Stimulated activated CD4-positive, alpha-beta T cell treated with anti-CD3 and anti-CD28 coated beads, Interleukin-1b, Interleukin-23, amount 100 ng/mL, for 48 hours (primary cell): ENCODE results near the gene ZBTB46.

Experiments
- DNase-seq: peaks from one replicate; pipeline ENCODE4 v3.0.0-alpha.2; 2020

ZBTB46 gene

DNA sequence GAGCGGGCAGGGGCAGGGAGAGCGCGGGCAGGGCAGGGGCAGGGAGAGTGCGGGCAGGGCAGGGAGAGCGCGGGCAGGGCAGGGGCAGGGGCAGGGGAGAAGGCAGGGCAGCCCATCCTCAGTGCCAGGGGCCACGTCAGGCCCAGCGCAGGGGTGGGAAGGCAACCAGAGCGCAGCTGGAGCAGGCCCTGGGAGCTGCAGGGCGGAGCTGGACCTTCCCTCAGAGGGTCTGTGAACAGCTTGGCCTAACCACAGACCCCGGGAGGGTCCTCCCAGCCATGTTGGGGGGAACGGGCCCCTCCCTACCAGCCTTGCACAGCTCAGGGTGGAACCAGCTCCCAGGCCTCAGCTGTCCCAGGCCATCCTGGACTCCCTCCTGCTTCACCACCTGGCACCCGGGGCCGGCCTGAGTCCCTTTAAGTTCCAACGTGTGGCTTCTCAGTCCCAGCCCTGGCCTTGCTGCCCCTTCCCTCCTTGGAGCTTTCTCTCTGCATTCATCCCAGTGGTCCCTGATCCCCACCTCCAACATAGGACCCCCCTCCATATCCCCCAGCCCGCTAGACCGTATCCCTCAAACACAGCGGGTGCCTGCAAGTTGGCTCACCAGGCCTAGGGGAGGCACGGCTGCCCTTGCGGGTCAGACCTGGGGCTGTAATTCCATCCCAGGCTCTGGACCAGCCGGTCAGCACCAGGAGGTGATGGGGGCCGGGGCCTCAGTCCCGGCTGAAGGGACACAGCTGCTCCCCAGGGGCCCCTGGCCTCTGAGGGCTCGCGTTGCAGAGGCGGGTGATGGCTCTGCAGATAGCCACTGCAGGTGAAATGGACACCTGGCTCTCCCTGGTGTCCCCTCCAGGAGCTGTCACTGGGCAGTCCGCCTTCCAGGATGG is 5.6 kb upstream of the ZBTB46 start:
- no peak for DNase-seq

DNA sequence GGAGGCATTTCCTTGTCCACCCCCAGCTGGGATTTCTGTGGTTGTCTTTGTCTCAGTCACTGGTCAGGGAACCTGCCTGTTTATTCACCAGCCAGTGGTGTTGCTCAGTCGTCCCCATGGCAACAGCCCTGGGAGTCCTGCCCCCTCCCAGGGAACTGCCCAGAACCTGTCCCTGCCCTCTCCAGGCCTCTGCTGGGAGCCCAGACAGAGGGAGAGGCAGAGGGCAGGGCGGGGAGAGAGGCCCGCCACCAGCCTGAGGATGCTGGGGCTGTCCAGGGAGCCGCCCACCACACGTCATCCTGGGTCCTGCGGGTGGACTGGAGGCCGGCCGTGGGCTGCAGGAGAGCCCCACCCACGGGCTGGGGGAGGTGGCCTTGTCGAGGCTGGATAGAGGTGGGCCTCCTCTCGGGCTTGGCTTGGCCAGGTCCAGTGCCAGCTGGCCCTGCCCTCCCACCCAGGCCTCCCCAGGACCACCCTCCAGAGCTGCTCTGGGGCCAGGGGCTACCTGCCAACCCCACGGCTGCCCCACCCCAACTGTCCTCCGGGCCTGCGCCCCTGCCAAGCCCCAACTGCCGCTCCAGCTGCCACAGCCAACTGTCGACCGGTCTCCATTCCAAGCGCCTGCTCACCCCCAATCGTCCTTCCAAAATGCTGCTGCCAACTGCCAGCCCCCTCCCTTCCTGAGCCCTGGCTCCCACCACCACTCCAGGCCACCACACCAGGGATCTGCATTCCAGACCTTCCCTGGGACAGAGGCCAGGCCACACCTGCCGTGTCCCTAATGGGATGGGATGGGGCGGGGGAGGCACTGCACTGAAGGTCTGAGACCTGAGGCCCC is 4.2 kb upstream of the ZBTB46 start:
- no peak for DNase-seq

DNA sequence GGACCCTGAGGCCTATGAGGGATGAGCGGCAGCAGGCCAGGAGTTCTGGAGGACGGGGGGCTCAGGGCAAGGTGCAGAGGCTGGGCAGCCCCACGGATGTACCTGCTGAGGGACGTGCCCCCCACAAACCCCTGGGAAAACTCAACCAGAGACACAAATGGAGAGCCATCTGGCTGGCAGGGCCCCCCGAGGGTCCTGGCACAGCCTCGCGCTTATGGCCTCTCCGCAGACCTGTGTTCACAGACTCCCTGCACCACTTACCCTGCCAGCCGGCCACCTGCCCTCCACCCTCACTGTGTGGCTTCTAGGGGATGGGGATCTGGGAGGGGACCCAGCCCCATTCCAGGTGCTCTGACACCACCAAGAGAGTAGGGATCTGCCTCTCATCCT is 3.4 kb upstream of the ZBTB46 start:
- no peak for DNase-seq

DNA sequence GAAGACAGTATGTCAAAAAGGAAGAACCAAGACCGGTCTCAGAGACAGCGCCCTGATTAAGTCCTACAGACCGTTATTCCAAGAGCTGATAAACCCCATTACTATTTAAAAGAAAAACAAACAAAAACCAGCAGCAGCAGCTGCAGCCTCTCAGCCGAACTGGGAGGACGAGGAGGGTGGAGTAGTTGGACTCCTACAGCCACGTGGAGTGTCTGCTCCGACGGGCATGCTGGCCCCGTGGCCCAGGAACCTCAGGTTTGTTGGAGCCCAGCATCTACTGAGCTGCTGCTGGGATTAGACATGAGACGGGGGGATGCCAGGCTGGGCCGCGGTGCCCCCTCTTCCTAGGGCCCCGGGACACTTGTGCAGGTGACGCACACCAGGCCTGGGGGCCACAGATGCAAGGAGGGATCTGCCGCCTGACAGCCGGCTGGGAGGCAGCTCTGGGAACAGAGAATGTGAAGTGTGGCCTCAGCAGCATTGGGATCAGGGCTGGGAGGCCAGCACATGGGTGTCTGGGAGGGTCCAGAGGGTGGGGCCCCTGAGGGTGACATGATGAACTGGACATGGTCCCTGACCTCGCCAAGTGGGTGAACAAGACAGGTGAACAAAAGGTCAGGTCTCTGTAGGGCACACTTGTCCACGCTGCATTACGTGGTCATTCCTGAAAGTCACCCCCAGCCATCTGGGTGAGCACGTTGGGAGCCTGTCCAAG is 2.9 kb upstream of the ZBTB46 start:
- no peak for DNase-seq

DNA sequence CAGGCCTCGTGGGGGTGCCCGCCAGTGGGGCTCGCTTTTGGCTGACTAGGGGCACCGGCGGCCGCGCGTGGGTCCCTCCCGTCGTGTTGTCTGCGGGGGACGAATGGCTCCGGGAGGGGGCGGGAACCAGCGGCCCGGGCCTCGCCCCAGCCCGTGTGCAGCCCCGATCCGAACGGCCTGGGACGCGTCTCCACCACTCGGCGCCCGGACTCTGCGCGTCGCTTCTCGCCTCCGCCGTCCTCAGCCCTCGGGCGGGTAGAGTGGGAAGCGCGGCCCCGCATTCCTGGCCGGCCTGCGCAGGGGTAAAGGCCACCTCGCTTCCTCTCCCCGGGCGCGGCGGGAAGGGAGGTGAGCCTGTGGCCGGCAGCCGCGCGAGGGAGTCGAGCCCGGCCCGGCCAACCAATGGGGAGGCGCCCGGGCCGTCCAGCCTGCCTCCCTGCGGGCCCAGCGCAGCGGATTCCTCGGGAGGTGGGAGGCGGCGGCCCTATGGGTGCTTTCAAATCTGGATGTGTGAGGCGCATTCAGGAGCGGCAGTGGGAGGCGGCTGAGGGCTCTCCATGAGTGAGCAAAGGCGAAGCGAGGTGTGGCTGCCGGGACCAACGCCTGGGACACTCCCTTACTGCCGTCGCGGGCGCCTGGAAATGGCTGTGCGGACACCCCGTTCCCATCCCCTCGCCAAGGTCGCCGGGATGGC is 1.1 kb upstream of the ZBTB46 start:
- DNase-seq = no peak

DNA sequence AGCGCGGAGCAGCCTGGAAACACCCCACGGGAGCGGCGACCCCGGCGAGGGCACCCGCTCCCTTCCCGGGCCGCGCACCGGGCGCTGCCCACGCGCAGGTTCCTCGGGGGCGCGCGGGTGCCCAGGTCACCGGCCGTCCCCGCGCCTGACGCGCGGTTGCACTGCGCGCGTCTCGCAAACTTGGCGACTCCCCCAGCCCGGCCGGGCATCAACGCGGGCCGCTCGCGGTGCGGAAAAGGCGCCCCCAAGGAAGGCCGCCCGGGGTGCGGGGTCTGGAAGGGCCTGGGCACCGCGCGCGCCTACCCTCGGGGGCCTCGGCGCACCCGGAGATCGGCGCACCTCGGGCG is 555 bp upstream of the ZBTB46 start:
- DNase-seq = no peak

DNA sequence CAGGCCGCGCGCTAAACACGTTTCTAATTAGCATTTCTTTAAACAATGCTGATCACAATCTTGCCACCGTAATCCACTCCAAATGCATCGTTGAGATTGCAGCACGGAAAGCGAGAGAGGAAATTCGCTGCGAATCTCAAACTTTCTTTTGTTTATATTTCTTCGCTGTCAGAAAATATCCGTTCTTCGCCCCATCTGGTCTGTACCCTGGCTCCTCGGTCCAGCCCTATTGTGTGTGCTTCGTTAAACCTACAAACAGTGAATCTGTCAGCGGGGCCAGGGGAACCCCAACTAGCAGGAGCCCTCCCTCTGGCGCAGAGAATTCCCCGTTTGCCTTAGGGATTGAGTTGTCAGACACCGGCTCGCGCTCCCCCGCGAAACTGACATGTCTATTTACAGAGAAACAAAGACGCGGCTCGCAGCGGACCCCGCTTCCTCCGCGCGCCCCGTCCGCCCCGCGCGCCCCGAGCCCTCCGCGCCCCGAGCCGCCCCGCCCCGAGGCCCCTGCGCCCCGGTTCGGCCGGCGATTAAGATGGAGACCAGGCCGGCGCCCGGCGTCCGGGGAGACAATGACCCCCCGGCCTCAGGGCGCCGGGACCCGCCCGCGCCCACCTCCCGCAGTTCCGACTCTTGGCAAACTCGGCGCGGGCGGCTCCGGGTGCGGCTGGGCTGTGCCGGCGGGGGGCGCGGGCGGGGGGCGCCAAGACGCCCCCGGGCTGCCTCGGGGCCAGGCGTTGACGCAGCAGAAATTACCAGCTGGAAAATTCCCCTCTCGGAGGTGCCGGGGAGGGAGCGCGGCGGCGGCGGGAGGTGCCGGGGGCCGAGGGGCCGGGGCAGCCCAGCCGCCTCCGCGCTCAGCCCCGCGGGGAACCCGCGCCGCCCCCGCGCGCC is 874 bp downstream of the ZBTB46 start:
- DNase-seq = no peak

DNA sequence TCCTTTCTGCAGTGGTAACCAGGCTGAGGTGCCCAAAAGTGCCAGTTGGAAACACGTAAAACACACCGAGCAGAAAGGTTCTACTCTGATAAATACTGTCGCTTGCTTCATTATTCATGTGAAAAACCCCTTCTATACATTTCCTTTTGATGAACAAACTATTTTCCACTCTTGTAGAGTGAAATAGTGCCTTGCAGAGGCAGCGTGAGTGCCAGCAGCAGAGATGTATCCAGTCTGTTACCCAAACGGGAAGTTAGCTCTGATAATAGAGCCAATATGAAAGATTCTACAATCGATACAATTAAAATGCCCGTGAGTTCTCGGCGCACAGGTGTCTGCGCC is 1.5 kb downstream of the ZBTB46 start:
- no peak for DNase-seq

DNA sequence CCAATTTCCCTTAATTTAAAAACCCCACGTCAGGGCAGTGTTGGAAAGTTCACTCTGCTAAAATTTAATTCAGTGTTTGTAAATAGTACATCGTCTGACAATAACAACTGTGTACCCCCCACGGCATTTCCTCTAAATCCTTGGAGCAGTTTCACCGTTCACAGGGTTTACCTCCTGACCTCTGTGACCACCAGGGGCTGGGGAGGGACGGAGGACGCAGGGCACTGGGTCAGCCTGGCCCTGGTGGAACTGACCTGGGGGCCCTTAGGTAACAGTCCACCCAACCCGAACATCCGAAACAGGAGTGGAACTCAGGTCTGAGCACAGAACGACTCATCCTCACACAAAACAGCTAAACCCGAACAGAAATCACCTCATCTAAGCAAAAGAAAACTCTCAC is 2.1 kb downstream of the ZBTB46 start:
- no peak for DNase-seq

DNA sequence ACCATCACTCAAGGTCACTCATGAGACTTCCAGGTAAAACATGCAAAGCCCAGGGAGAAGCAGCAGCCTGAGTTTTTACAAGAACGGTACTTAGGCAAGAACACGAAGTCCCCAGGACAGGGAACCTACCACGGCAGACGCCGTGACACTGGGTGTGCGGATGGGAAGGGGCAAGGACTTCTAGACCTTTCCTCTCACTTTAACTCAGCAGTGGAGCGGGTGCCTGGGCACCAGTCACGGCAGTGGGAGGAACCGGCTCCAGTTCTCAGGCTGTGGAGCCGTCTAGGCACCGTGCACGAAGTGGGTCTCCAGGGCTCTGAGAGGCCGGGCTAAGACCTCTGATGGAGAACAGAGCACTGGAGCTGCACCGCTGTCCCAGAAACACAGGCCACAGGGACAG is 2.5 kb downstream of the ZBTB46 start:
- DNase-seq = no peak

DNA sequence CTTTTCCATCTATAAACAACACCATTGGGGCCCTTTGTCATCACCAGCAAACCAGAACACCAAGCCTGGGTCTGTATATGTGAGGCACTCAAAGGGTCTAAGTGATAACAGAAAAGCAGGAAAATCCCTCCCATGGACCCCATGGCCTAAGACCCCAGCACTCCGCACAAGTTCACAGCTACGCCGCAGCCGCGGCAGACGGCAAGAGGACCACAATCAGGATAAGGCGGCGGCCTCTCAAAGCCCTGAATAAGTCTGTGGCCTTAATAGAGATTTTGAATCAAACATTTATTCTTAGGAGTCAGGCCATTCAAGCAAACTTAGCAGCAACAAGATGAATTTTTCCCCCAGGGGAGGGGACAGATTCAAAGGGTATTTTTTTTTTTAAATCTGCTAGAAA is 2.9 kb downstream of the ZBTB46 start:
- DNase-seq = no peak

DNA sequence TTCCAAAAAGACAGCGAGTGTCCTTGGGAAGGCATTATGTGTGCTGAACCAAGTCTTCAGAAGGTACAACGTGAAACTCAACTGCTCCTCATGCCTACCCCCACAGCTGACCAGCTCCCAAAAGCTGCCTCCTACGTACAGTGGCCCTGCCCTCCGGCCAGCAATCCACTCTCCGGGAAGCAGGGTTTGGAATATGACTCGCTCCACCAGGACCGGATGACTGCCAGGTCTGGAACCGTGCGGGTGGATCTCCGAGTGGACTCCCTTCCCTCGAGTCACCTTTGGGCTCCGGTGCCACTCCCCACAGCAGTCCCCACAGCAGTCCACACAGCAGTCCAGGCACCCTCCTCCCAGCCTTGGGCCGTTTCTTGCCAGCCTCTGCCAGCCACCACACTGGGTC is 4.3 kb downstream of the ZBTB46 start:
- no peak for DNase-seq

DNA sequence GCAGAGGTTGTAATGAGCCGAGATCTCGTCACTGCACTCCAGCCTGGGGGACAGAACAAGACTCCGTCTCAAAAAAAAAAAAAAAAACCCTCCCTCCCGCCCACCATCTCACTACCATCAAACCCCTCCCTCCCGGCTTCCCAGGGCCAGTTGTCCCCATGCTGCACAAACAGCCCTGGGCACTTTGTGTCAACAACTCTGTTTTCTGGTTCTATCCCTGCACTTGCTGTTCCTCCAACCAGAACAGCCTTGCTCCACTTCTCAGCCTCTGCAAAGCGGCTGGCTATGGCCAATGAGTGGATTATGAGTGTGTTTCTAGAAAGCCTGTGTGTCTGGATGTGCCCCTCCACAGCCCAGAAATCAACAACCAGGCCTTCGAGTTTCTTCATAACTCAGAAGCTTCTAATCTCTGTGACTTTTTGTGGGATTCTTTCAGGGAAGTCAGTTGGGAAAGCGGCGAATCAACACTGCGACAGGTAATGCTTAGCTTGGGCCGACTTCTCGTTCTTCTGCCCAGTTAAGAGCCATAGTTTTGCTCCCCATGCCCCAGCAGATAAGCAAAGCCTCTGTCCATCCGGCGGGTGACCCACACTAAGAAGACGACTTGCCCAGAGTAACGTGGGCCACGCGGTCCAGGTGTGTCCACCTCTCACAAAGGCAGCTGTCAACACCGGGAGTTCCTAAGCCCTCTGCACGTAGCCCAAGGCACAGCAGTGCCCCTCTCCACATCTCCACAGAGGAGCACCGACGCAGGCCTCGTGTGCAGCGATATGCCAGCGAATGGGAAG is 5.5 kb downstream of the ZBTB46 start:
- no peak for DNase-seq

DNA sequence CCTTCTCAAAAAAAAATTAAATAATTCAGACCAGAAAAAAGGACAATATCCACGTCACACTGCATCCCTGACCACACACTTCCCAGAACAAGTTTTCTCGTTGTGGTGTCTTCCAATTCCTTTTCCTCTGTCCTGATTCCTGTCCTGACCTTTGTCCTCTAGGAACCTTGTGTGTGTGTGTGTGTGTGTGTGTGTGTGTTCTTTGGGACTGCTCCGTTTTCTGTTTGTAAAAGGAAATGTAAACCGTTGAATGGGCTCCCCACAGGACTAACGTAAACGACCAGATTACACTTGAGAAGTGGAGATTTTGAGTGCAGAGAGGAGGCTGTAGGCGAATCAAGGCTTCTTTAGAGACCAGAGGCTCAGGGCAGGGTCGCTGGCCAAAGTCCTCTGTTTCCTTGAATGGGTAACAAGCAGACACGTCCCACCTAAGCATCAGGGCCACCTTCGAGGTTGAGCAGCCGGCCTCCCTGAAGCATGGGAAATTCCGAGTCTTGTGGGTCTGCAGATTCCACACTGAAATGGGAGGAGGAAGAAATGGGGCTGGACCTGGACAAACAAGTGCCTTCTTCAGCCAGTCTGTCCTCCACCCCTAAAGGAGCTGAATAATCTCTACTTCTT is 7.3 kb downstream of the ZBTB46 start:
- no peak for DNase-seq

DNA sequence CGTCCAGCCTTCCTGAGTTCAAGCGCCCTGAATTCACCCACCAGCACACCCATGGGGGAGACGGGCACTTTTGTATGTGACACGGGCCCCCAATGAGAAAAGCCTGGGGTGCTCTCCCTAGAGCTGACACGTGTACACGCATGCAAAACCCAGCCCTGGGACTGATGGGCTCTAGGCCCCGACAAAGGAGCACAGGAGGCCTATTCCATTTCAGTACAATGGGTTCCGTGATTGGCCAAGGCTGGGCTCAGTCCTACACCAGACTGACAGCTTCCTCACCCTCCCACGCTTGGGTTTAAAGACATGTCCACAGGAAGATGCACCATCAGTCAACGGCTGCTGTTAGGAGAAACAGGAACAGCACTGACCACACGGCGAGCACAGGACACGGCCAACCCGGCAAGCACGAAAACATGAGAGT is 8.8 kb downstream of the ZBTB46 start:
- no peak for DNase-seq

DNA sequence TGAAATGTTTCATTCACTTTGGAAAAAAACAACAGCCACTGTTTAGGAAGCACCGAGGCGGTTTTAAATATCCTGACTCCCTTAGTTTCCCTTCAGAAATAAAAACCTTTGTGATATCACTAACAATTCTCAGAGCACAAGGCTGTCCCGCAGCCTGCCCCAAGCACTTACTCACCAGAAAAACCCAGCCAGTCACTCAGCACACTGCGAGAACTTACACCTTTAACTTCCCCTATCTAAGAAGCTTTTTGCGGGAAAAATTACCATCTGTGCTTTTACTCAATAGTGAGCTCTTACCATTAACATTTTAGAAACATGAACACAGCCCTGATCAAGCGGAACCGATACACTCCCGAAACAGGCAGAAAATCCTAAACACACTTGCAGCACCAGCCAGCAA is 9.3 kb downstream of the ZBTB46 start:
- DNase-seq = no peak

DNA sequence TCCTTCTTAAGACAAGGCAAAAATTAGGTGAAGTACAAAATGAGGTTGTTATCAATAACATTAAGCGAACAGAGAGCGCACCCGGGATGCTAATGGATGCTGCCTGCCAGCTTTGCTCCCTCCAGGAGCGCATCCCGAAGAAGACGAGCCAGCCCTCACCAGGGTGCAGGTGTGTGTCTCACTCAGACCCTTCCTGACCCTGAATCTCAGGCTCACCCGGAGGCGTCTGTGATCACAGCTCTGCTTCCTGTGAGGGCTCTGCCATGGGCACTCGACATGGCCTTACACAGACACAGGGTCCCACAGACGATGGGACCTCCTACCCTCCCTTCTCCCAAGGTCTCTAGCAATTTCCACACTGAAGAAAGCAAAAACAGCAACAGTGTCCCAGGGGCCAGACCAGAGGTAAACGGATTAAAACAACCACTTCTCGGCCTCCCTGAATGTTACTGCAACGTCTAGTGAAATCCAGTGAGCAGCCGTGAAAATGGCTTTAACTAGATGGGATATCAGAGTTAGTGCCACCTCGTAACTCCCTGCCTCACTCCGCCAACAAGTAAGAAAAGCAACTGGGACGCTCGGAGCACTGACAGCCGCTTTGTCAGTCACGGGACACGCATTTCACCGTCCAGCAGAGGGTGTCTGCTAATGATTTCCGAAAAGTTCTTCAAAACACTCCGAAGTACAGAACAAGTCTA is 11.7 kb downstream of the ZBTB46 start:
- DNase-seq = no peak

DNA sequence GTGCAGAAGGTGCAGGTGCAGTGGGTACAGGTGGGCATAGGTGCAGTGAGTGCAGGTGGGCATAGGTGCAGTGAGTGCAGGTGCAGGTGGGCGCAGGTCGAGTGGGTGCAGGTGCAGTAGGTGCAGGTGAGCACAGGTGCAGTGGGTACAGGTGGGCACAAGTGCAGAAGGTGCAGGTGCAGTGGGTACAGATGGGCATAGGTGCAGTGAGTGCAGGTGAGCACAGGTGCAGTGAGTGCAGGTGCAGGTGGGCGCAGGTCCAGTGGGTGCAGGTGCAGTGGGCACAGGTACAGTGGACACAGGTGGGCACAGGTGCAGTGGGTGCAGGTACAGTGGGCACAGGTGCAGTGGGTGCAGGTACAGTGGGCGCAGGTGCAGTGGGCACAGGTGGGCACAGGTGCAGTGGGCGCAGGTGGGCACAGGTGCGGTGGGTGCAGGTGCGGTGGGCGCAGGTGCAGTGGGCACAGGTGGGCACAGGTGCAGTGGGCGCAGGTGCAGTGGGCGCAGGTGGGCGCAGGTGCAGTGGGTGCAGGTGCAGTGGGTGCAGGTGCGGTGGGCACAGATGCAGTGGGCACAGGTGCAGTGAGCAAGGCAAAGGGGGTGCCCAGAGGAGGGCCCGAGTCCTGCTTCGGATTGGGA is 15.3 kb downstream of the ZBTB46 start:
- no peak for DNase-seq

DNA sequence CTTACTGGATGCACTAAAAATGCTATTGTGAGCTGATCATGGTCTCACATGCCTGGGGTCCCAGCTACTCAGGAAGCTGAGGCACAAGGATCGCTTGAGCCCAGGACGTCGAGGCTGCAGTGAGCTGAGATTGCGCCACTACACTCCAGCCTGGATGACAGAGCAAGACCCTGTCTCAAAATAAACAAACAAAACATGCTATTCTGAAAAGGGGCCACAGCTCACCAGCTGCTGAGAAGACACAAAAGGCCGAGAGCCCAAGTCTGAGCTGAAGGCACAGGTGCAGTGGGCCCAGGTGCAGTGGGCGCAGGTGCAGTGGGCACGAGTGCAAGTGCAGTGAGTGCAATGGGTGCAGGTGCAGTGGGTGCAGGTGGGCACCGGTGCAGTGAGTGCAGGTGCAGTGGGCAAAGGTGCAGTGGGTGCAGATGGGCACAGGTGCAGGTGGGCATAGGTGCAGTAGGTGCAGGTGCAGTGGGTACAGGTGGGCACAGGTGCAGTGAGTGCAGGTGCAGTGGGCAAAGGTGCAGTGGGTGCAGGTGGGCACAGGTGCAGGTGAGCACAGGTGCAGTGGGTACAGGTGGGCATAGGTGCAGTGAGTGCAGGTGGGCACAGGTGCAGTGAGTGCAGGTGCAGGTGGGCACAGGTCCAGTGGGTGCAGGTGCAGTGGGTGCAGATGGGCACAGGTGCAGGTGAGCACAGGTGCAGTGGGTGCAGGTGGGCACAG is 16.0 kb downstream of the ZBTB46 start:
- DNase-seq = no peak
